IMR-90 (cell line): ENCODE measurements around the gene CPSF4.

Source experiments
- BHLHE40 ChIP-seq: fragments of 150-350 bp; IDR thresholded peaks from 2 replicates; pipeline ENCODE4 v1.6.1; 2016; ENCODE audit warnings: mild to moderate bottlenecking, low read depth, low read length
- CEBPB ChIP-seq: IDR thresholded peaks from 2 replicates; pipeline ENCODE4 v1.6.1; 2012; ENCODE audit warnings: low read depth, low read length, improper control_type of control experiment
- CHD1 ChIP-seq: IDR thresholded peaks from 2 replicates; pipeline ENCODE4 v1.6.1; 2012; ENCODE audit warnings: low read depth, low read length, improper control_type of control experiment
- FOS ChIP-seq: fragments of 150-350 bp; IDR thresholded peaks from 2 replicates; pipeline ENCODE4 v1.6.1; 2016; ENCODE audit warnings: low read depth, low read length
- MXI1 ChIP-seq: IDR thresholded peaks from 2 replicates; pipeline ENCODE4 v1.6.1; 2012; ENCODE audit warnings: low read depth, mild to moderate bottlenecking, low read length, moderate library complexity, borderline replicate concordance
- POLR2A ChIP-seq: IDR thresholded peaks from 2 replicates; pipeline ENCODE4 v1.6.1; 2012; ENCODE audit warnings: mild to moderate bottlenecking, low read depth, low read length
- RAD21 ChIP-seq: IDR thresholded peaks from 2 replicates; pipeline ENCODE4 v1.6.1; 2012; ENCODE audit warnings: low read length, improper control_type of control experiment
- RCOR1 ChIP-seq: IDR thresholded peaks from 2 replicates; pipeline ENCODE4 v1.6.1; 2012; ENCODE audit warnings: mild to moderate bottlenecking, low read length, improper control_type of control experiment; ENCODE audit not compliant: insufficient replicate concordance
- RFX5 ChIP-seq: IDR thresholded peaks from 2 replicates; pipeline ENCODE4 v1.8.0; 2012; ENCODE audit warnings: low read depth, mild to moderate bottlenecking, low read length, moderate library complexity
- SMC3 ChIP-seq: fragments of 150-350 bp; IDR thresholded peaks from 2 replicates; pipeline ENCODE4 v1.6.1; 2016; ENCODE audit warnings: low read depth, mild to moderate bottlenecking, antibody characterized with exemption, low read length, moderate library complexity
- TF ChIP-seq, protein P1 (sequence below): conservative IDR thresholded peaks from 2 replicates; pipeline ENCODE4 v1.5.1; 2012; ENCODE audit warnings: mild to moderate bottlenecking, low read depth, low read length, improper control_type of control experiment
- TF ChIP-seq, protein P2 (sequence below): fragments of 150-350 bp; IDR thresholded peaks from 2 replicates; pipeline ENCODE4 v1.6.1; 2017; ENCODE audit warnings: mild to moderate bottlenecking, antibody characterized with exemption, low read length, low read depth

DNA sequence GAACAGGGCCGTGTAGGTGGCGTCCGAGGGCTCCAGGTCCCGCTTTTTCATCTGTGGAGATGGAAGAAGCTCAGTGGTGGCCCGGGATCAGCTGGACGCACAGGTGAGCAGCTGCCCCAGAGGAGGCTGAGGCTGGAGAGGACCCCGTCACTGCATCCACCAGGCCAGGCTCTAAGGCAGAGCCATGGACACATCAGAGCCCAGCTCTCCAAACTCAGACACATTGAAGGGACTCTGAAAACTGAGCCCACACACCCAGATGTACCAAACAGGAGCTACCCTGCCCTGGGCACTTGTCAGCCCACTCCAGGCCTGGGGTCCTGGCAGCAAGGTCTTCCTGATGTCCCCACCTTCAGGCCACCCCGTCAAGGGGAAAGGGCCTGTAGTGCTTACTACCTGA lies 9.0 kb upstream of the CPSF4 start:
- no peak for TF ChIP-seq CHD1
- TF ChIP-seq RAD21, result no peak
- TF ChIP-seq RCOR1, result no peak
- TF ChIP-seq, protein P1, sequence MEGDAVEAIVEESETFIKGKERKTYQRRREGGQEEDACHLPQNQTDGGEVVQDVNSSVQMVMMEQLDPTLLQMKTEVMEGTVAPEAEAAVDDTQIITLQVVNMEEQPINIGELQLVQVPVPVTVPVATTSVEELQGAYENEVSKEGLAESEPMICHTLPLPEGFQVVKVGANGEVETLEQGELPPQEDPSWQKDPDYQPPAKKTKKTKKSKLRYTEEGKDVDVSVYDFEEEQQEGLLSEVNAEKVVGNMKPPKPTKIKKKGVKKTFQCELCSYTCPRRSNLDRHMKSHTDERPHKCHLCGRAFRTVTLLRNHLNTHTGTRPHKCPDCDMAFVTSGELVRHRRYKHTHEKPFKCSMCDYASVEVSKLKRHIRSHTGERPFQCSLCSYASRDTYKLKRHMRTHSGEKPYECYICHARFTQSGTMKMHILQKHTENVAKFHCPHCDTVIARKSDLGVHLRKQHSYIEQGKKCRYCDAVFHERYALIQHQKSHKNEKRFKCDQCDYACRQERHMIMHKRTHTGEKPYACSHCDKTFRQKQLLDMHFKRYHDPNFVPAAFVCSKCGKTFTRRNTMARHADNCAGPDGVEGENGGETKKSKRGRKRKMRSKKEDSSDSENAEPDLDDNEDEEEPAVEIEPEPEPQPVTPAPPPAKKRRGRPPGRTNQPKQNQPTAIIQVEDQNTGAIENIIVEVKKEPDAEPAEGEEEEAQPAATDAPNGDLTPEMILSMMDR, result no peak
- TF ChIP-seq BHLHE40, result no peak
- TF ChIP-seq, protein P2, sequence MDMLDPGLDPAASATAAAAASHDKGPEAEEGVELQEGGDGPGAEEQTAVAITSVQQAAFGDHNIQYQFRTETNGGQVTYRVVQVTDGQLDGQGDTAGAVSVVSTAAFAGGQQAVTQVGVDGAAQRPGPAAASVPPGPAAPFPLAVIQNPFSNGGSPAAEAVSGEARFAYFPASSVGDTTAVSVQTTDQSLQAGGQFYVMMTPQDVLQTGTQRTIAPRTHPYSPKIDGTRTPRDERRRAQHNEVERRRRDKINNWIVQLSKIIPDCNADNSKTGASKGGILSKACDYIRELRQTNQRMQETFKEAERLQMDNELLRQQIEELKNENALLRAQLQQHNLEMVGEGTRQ, result no peak
- TF ChIP-seq POLR2A, result no peak
- TF ChIP-seq RFX5, result no peak
- no peak for TF ChIP-seq SMC3
- TF ChIP-seq CEBPB, result no peak
- no peak for TF ChIP-seq MXI1
- no peak for TF ChIP-seq FOS
